NCI-H526 (cell line): ENCODE data around the gene RAPGEF2.
"Not testable (repeated sequence)": the region's sequence is repeated elsewhere in the genome, so short reads cannot be mapped to it uniquely, and the experiment has no call there.

Experiments used
- DNase-seq, 2 experiments: peaks; one replicate each; lab custom pipeline; 2025; lab: John Stamatoyannopoulos, UW

The RAPGEF2 gene

GRCh38 chr4:159369256-159369655 is 266.4 kb downstream of the RAPGEF2 start:
- no peak for DNase-seq

- DNase-seq = no peak
These were observed 267.4 kb downstream of the RAPGEF2 start for GRCh38 chr4:159370286-159370685.

- no peak for DNase-seq
These were observed 272.1 kb downstream of the RAPGEF2 start for GRCh38 chr4:159374749-159375530.

GRCh38 chr4:159376289-159376688 is 273.4 kb downstream of the RAPGEF2 start:
- DNase-seq = no peak

- no peak for DNase-seq
These were observed 275.3 kb downstream of the RAPGEF2 start for GRCh38 chr4:159378056-159378616.

- DNase-seq = not testable (repeated sequence)
These were observed 276.2 kb downstream of the RAPGEF2 start for GRCh38 chr4:159379064-159379463.

- no peak for DNase-seq
These were observed 277.0 kb downstream of the RAPGEF2 start for GRCh38 chr4:159379836-159380235.

- DNase-seq = no peak
These were observed 280.1 kb downstream of the RAPGEF2 start for GRCh38 chr4:159382856-159383561.

- DNase-seq = no peak
These were observed 280.7 kb downstream of the RAPGEF2 start for GRCh38 chr4:159383562-159383931.

GRCh38 chr4:159384017-159384416 is 281.1 kb downstream of the RAPGEF2 start:
- no peak for DNase-seq

- DNase-seq = no peak
These were observed 281.8 kb downstream of the RAPGEF2 start for GRCh38 chr4:159384632-159385031.

GRCh38 chr4:159386620-159387019 is 283.7 kb downstream of the RAPGEF2 start:
- DNase-seq = no peak

- DNase-seq = no peak
These were observed 286.9 kb downstream of the RAPGEF2 start for GRCh38 chr4:159389756-159390155.

- no peak for DNase-seq
These were observed 287.8 kb downstream of the RAPGEF2 start for GRCh38 chr4:159390648-159391047.

- DNase-seq = no peak
These were observed 292.8 kb downstream of the RAPGEF2 start for GRCh38 chr4:159395693-159396092.

GRCh38 chr4:159396151-159396550 is 293.3 kb downstream of the RAPGEF2 start:
- DNase-seq = no peak

- no peak for DNase-seq
These were observed 295.4 kb downstream of the RAPGEF2 start for GRCh38 chr4:159398236-159398638.

GRCh38 chr4:159400558-159401225 is 297.8 kb downstream of the RAPGEF2 start:
- DNase-seq = peak in 1 of 2 experiments; percentile 7

GRCh38 chr4:159401226-159401712 is 298.4 kb downstream of the RAPGEF2 start:
- no peak for DNase-seq

GRCh38 chr4:159401791-159402380 is 299.0 kb downstream of the RAPGEF2 start:
- DNase-seq = no peak
